Measurements from ENCODE around the gene TIMM13. TPM values are rescaled to one million over a fixed set of nuclear protein-coding genes. Genes with fewer than 3 reads are reported as not detected.

The TIMM13 gene
- total RNA-seq, 1 donor from 2014 or later, result 132 TPM

GRCh38 chr19:2426611-2427428, 566 bp downstream of the TIMM13 start:
- Mint-ChIP-seq H3K27ac (peak overlapping the region; percentile 99), H3K27me3 (no peaks in the 10 kb centered on the region), H3K36me3 (peaks cover 4% of the 10 kb centered on the region), H3K4me3 (peak overlapping the region; percentile 97), H3K4me1 (ENCODE audit: unreplicated experiment) (peaks cover 7% of the 10 kb centered on the region), H3K9me3 (no peaks in the 10 kb centered on the region)
- TF ChIP-seq, protein P1, sequence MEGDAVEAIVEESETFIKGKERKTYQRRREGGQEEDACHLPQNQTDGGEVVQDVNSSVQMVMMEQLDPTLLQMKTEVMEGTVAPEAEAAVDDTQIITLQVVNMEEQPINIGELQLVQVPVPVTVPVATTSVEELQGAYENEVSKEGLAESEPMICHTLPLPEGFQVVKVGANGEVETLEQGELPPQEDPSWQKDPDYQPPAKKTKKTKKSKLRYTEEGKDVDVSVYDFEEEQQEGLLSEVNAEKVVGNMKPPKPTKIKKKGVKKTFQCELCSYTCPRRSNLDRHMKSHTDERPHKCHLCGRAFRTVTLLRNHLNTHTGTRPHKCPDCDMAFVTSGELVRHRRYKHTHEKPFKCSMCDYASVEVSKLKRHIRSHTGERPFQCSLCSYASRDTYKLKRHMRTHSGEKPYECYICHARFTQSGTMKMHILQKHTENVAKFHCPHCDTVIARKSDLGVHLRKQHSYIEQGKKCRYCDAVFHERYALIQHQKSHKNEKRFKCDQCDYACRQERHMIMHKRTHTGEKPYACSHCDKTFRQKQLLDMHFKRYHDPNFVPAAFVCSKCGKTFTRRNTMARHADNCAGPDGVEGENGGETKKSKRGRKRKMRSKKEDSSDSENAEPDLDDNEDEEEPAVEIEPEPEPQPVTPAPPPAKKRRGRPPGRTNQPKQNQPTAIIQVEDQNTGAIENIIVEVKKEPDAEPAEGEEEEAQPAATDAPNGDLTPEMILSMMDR (conservative IDR thresholded peaks at IDR 0.05), result no peak
- DNase-seq (ENCODE audit: extremely low spot score, unreplicated experiment), result no peak

- DNase-seq (ENCODE audit: extremely low spot score, unreplicated experiment), result no peak
Observed at GRCh38 chr19:2425622-2426581, 1.5 kb downstream of the TIMM13 start.

GRCh38 chr19:2424686-2425621, 2.4 kb downstream of the TIMM13 start:
- no peaks in the 10 kb centered on the region for H3K9me3 Mint-ChIP-seq
- no peak overlapping the region for H3K27ac Mint-ChIP-seq
- H3K27me3 Mint-ChIP-seq, result no peaks in the 10 kb centered on the region
- no peak for DNase-seq (ENCODE audit: extremely low spot score, unreplicated experiment)
- peak overlapping the region; percentile 65 for H3K4me3 Mint-ChIP-seq
- TF ChIP-seq, protein P1 (conservative IDR thresholded peaks at IDR 0.05), result peak; percentile 65
- H3K4me1 Mint-ChIP-seq (ENCODE audit: unreplicated experiment), result peaks cover 7% of the 10 kb centered on the region
- H3K36me3 Mint-ChIP-seq, result peaks cover 4% of the 10 kb centered on the region

More at GRCh38 chr19:2425622-2426581, 1.5 kb downstream of the TIMM13 start:
- TF ChIP-seq, protein P1 (conservative IDR thresholded peaks at IDR 0.05), result no peak
- H3K27ac Mint-ChIP-seq, result peak overlapping the region; percentile 81
- H3K27me3 Mint-ChIP-seq, result no peaks in the 10 kb centered on the region
- H3K36me3 Mint-ChIP-seq, result peaks cover 4% of the 10 kb centered on the region
- H3K4me3 Mint-ChIP-seq, result peak overlapping the region; percentile 97
- H3K9me3 Mint-ChIP-seq, result no peaks in the 10 kb centered on the region
- peaks cover 7% of the 10 kb centered on the region for H3K4me1 Mint-ChIP-seq (ENCODE audit: unreplicated experiment)

DNA sequence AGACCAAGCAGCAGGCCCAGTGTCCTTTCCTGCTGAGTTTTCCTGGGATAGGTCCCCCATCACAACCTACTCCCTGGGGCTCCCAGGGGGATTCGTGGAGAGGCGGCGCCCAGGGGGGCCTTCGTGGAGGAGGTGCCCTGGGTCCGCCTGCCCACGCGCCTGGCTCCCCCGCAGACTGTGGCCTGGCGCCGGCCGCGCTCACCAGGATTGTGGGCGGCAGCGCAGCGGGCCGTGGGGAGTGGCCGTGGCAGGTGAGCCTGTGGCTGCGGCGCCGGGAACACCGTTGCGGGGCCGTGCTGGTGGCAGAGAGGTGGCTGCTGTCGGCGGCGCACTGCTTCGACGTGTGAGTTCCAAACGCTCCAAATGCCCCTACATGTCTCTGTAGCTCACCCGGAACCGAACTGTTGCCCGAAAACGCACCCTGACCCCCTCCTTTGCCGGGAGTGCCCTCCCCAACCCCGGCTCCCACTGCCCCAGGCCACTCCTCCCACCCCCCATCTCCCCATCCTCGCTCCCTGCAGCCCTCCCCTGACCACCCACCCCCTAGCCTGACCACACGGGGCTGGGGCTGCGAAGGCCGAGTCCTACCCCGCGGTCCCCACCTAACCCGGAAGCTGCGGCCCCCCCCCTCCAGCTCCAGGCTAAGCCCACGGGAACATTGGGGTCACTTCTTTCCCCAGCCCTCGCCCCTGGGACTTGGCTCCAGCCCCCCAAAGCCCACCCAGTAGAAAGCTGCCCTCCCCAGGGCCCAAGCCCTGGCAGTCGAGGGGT, 3.3 kb downstream of the TIMM13 start:
- H3K36me3 Mint-ChIP-seq, result peaks cover 4% of the 10 kb centered on the region
- no peak overlapping the region for H3K27ac Mint-ChIP-seq
- TF ChIP-seq, protein P1 (conservative IDR thresholded peaks at IDR 0.05), result no peak
- DNase-seq (ENCODE audit: extremely low spot score, unreplicated experiment), result no peak
- no peaks in the 10 kb centered on the region for H3K9me3 Mint-ChIP-seq
- peaks cover 7% of the 10 kb centered on the region for H3K4me1 Mint-ChIP-seq (ENCODE audit: unreplicated experiment)
- no peaks in the 10 kb centered on the region for H3K27me3 Mint-ChIP-seq
- H3K4me3 Mint-ChIP-seq, result no peak overlapping the region
